ELF-1 (cell line): ENCODE results near the gene DSG2.

Experiments used
- DNase-seq: peaks from one replicate; pipeline ENCODE4 v3.0.0-alpha.2; 2016; ENCODE audit warnings: low read depth, low spot score

The DSG2 gene

DNA sequence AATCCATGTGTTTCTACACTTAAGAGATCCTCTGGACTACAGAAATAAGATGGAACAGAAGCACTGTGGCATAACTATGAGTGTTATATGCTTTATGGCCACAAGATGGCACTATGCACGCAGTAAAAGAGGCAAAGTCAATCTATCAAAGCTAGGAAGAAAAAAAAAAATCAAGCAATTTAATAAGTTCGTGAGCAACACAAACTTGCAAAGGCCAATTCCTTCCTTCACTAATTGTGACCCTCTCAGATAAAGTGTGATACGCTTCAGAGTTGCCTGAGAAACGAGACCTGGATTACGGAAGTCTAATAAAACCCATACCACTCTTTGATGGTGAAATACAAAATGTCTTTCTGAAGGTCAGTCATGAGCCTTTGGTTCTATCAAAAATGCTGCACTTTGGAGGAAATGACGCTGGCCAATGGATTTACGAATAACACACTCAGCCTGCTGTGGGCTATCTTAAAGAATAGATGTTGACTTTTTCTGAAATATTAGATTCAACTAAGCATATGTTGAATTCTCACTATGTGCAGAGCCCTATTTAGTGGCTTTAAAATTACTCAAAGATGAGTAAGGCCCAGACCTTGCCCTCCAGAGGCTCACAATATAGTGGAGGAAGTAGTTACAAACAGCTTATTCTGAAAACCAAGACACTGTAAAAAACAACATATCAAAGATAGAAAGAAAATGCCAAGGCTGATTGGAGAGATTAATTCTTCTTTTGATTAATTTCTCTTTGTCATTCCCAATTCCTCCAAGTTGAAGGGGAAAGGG lies 58.2 kb downstream of the DSG2 start:
- DNase-seq = peak; percentile 32

GRCh38 chr18:31557446-31557845 lies 59.5 kb downstream of the DSG2 start:
- peak; percentile 21 for DNase-seq

DNA sequence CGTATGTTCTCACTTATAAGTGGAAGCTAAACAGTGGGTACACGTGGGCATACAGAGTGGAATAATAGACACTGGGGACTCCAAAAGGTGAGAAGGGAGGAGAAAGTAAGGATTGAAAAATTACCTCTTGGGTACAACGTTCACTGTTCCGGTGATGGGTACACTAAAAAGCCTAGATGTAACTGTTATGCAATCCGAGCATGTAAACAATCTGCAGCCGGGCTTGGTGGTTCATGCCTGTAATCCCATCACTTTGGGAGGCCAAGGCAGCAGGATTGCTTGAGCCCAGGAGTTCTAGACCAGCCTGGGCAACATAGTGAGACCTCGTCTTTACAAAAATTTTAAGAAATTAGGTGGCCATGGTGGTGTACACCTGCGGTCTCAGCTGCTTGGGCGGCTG lies 60.6 kb downstream of the DSG2 start:
- no peak for DNase-seq

- no peak for DNase-seq
Measured at GRCh38 chr18:31562726-31563125, 64.7 kb downstream of the DSG2 start.

DNA sequence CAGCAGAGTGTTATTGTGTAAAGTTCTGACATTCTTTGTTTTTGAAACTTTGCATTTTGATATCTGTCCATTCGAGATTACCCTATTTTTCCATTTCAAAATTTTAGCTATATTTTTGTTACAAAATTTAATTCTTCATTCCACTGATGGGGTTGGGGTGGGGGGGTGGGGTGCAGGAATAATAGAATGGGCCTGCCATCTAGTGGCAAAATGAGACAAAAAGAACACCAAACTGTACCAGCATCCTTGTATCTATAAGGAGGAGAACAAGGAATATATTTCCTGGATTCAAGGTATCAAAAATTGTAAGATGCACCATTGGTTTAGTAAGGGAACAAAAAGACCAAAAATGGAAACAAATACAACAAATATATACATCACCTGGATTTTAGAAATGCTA lies 65.8 kb downstream of the DSG2 start:
- DNase-seq = no peak

GRCh38 chr18:31565345-31565744 lies 67.4 kb downstream of the DSG2 start:
- DNase-seq = no peak

GRCh38 chr18:31565782-31566512 lies 68.0 kb downstream of the DSG2 start:
- DNase-seq = no peak

- no peak for DNase-seq
Measured at GRCh38 chr18:31566576-31567306, 68.8 kb downstream of the DSG2 start.

DNA sequence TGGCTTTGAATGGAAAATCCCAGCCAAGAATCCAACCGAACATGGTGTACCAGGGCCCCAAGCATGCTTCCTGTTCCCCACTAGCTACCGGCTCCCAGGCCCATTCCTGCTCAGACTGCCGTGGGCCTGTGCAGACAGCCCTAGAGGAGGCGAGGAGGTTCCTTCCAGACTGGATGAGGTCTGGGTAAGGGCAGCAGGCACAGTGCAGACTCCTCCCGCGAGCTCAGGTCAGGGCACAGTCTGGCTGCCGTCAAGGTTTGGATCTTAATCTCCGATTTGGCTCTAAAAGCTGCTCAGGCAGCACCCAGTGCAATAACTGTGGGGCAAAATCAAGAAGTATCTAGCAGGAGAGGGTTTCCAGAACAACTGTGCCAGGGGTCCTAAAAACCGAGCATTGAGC lies 74.4 kb downstream of the DSG2 start:
- no peak for DNase-seq

DNA sequence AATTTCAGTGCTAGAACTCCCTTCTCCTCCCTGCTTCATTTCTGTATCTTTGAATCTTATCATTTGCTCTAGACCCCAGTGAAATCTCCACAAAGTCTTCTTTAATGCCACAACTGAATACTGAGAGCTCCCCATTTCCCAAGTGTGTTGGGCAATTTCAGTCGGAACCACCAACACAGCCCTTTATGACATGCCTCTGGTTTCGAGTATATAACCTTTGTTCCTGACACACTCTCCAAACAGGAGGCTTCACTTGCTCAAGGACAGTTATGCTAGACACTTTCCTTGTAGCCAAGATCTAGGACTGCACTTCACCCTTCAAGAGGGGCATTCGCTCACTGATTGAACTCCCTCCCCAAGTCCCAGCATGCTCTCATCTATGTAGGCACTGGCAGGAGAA lies 75.1 kb downstream of the DSG2 start:
- no peak for DNase-seq

DNA sequence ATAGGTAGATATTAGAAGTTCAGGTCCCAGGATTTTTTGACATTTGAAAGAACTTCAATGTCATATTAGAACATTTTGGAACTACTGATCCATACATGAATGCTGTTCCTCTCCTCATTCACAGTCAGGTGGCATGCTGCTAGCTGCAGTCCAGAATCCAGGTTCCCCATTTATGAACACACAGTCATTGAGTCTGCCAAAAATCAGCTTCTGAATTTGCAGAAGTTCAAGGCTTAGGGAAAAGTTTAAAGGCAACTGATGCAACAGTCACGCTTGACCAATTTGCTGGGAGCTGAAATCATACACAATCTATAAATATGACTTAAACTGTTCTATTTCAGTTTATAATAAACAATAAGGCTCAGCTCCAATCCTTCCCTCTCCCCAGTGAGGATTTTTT lies 76.4 kb downstream of the DSG2 start:
- no peak for DNase-seq

DNA sequence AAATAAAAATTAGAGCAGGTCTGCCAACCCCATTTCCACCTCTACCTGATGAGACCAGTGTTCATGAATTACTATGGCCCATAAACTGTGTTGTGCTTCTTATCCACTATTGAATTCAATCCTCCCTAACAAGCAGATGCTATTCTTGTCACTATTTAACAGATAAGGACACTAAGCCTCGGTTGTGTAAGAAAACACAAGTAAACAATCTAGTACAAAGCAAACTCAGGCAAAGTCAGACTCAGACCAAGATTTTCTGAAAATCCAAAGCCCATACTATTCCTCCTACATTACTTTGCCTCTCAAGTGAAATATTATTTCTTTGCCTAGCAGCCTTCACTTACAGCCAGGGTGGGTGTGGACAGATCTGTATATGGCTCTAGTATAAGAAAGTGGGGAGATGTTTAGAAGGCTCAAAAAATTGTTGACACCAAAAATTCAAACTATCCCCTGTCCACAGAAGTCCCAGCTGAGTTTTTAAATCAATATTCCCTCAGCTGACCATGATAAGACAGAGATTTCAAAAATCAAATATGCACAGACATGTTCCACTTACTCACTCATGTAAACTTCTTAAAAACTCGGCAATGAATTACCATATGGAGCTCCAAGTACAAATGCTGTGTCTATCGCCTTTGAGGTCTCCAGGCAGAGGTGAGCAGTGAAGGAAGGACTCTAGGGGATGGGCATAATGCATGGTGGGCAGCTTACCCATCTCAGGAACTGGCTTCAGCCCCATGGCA lies 77.7 kb downstream of the DSG2 start:
- DNase-seq = no peak

- no peak for DNase-seq
Measured at GRCh38 chr18:31576670-31577069, 78.7 kb downstream of the DSG2 start.

GRCh38 chr18:31577195-31577594 lies 79.2 kb downstream of the DSG2 start:
- DNase-seq = no peak

DNA sequence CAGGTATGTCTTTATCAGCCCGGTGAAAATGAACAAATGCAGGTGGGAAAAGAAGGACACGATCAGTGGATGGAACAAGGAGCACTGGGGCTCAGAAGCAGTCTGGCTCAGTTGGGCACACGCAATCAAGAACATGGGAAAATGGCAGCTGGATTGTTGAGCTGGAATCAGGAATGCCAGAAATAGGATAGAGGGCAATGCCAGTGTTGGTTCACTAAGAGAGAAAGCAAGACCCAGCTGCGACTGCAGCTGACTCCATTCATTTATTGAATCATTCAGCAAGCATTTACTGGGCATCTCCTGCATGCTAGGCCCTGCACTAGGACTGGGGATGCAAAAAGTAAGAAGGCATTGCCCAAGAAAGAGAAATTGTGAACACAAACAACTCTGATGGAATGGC lies 80.1 kb downstream of the DSG2 start:
- no peak for DNase-seq

DNA sequence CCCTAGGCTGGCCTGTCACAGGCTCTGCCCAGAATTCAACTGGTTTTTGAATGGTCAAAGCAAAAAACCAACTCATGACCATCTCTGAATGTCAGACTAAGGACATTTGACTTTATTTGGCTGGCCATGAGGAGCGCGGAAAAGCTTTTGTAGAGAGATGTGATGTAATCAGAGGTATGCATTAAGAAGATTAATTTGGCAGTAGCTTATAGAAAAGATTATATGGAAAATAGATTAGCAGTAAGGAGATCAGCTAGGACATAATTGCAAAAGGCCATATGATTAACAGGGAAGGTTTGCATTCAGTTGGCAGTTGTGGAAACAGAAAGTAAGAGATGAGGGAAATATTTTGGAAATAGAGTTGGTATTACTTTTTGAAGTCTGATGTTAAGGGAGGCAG lies 81.4 kb downstream of the DSG2 start:
- DNase-seq = no peak

DNA sequence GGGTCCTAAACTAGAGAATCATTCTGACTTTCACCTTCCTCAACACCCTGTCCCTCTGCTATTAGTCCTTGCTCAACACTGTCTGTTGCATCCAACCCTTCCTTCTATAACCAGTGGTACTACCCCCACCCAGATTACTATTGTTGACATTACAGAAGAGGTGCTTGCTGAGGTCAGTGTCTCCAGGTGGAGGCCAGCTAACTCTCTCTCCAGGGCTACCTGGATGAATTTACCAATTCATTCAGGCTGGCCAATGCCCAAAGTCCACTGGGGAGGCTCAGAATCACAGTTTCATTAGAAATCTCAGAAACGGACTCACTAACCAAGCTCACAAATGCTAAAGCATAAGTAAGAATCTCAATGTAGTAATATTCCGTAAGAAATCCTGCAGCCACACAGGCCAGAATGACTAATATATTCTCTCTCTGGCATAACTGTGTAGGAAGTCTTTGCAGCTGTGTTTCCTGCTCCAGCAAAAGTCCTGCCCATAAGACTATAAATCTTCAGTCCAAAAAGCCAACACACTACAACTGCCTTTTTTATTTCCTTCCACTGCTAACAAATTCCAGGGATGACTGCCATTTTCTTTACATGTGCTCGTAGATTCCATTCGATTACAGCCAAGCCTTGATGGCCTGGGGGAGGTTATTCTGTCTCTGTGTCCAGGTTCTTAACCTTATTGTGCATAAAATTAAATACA lies 83.7 kb downstream of the DSG2 start:
- no peak for DNase-seq

GRCh38 chr18:31583185-31583854 lies 85.3 kb downstream of the DSG2 start:
- DNase-seq = no peak

GRCh38 chr18:31585991-31586390 lies 88.0 kb downstream of the DSG2 start:
- DNase-seq = no peak

DNA sequence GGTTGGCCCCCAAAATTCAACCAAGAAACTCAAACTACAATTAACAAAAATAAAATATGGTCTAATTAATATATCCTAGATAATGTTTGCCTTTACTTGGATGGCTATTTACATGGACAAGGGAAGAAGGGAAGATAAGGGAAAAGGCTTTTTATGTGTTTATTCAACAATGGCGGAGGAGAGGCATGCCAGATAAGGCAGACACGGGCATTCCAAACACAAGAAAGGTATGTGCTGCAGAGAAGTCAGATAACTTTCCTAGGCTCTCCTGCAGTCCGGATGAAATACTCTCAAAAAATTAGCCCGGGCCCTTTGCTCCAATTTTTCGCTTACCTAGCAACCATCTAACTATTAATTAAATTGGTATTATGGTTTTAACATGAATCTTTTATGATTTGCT lies 88.6 kb downstream of the DSG2 start:
- no peak for DNase-seq

DNA sequence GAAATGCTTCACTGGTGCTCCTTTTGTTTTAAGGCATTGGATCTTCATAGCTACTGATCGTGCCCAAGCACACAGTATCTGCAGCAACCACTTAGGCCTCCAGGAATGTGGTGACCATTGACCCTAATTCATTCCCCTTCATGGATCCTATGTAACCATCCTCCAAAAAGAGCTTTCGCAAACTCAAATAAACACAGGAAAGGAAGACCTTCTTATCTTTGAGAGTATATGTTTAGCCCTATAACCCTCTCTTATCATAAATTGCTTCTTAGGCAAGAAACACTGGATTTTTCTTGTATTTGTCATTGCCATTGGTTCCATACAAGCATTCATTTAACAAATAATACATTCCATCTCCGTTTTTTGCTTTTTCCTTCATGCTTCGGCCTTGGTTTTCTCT lies 89.6 kb downstream of the DSG2 start:
- DNase-seq = no peak
